SH-SY5Y (cell line): ENCODE measurements around the gene INPP5A.

Source experiments
- GATA2 ChIP-seq: IDR thresholded peaks from 2 replicates; pipeline ENCODE4 v1.6.1; 2011; ENCODE audit warnings: mild to moderate bottlenecking, low read depth, low read length
- GATA3 ChIP-seq: IDR thresholded peaks from 2 replicates; pipeline ENCODE4 v1.6.1; 2011; ENCODE audit warnings: low read depth, mild to moderate bottlenecking, low read length, moderate library complexity

DNA sequence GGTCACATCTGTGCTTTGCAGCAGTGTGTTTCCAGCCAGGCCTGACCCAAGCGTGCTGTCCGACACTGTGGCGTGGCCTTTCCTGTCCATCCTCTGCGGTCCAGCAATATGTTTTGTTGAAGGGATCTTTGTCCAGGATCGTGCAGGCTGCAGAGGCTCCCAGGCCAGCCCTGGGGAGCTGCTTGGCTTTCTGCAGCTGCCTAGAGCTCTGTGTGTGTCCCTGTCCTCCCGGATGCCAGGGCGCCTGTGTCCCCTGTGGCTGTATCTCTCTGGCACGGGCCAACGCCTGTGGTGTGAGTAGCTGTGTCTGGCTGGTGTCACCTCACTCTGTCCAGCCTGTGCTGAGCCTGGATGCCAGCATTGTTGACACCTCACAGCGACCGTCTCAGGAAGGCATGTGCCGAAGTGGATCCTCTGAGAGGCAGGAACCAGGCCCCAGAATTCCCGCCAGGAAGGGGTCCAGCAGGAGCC, 94.5 kb downstream of the INPP5A start:
- TF ChIP-seq GATA3 (no peak), GATA2 (no peak)
